HepG2 (cell line): Measurements from ENCODE around the gene ZFP62. TPM values are rescaled to one million over a fixed set of nuclear protein-coding genes. Genes with fewer than 3 reads are reported as not detected.

Source experiments
- ATAC-seq: fragments of 200-7000 bp; cut with Tn5 transposase; 3 replicates; pipeline ENCODE4 v1.9.1; 2020; ENCODE audit warnings: mild to moderate bottlenecking, moderate library complexity
- BruUV-seq: library from RNA; stranded (reverse); fragments of 400-500 nt; replicated peaks from 2 replicates; lab custom pipeline; 2021; lab: Mats Ljungman, UMichigan
- CTCF ChIA-PET: fragments of 300-600 bp; formaldehyde crosslinking; extraction: SDS; loops from one replicate; lab custom pipeline; 2021; ENCODE audit warnings: low total read pairs, inconsistent platforms, low intra/inter-chr PET ratio; lab: Yijun Ruan, JAX
- POLR2A ChIA-PET: fragments of 350-600 bp; sonication (Branson Sonifier 250); formaldehyde crosslinking; loops from one replicate; lab custom pipeline; 2020; ENCODE audit warnings: antibody characterized with exemption, inconsistent platforms; lab: Yijun Ruan, JAX
- DNase-seq: peaks from one replicate; pipeline ENCODE4 v3.0.0-alpha.2; 2015; ENCODE audit warnings: low spot score
- FAIRE-seq: peaks from 3 replicates; lab custom pipeline; 2011; peaks lifted over from hg19 to GRCh38; lab: Jason Lieb, UNC
- H2AFZ ChIP-seq: one replicate; pipeline ENCODE4 v1.6.1; 2011; ENCODE audit warnings: low read length, inconsistent platforms
- H3K27ac ChIP-seq: fragments of 300-600 bp; 3 replicates; pipeline ENCODE4 v1.8.0; 2011; ENCODE audit warnings: mixed run types, mild to moderate bottlenecking, mixed read lengths, low read length, inconsistent platforms; ENCODE audit not compliant: insufficient read depth; ENCODE audit errors: extremely low read length
- H3K27me3 ChIP-seq, 2 experiments: fragments of 200-600 bp in 1 of 2; 2 replicates in 1 of 2; 3 replicates in 1 of 2; pipeline versions ENCODE4 v1.6.0 to v1.8.0; 2011; ENCODE audit warnings: low read length in 2 of 2, mild to moderate bottlenecking in 2 of 2, moderate library complexity in 2 of 2, inconsistent platforms in 1 of 2; ENCODE audit not compliant: insufficient read depth in 2 of 2, control insufficient read depth in 1 of 2
- H3K36me3 ChIP-seq, 2 experiments: fragments of 200-600 bp in 1 of 2; replicated peaks in 1 of 2; 2 replicates in 1 of 2; 3 replicates in 1 of 2; pipeline versions ENCODE4 v1.5.1 to v1.8.0; 2011; ENCODE audit warnings: low read length in 2 of 2, inconsistent platforms in 1 of 2; ENCODE audit not compliant: insufficient read depth in 2 of 2, control insufficient read depth in 1 of 2
- H3K4me1 ChIP-seq: 2 replicates; pipeline ENCODE4 v1.5.1; 2012; ENCODE audit warnings: low read length, inconsistent platforms; ENCODE audit not compliant: insufficient read depth
- H3K4me2 ChIP-seq: 2 replicates; pipeline ENCODE4 v1.6.0; 2011; ENCODE audit warnings: low read depth, low read length, inconsistent platforms
- H3K4me3 ChIP-seq, 3 experiments: fragments of 200-600 bp in 1 of 3; sonication (generic), shearing (Covaris generic) in 1 of 3; replicated peaks in 1 of 3; 2 replicates each; pipeline ENCODE4 v1.5.1; 2011 to 2016; ENCODE audit warnings: low read length in 3 of 3, inconsistent platforms in 2 of 3, low read depth in 2 of 3, mild to moderate bottlenecking in 2 of 3, control low read depth in 1 of 3, mixed read lengths in 1 of 3; ENCODE audit not compliant: insufficient read depth in 1 of 3
- H3K79me2 ChIP-seq: one replicate; pipeline ENCODE4 v1.6.1; 2011; ENCODE audit warnings: low read length, inconsistent platforms; ENCODE audit not compliant: insufficient read depth
- H3K9ac ChIP-seq: 2 replicates; pipeline ENCODE4 v1.6.0; 2011; ENCODE audit warnings: mild to moderate bottlenecking, low read depth, low read length, inconsistent platforms; ENCODE audit not compliant: insufficient read depth
- H3K9me3 ChIP-seq: 2 replicates; pipeline ENCODE4 v1.5.1; 2012; ENCODE audit warnings: mild to moderate bottlenecking, low read length
- H4K20me1 ChIP-seq: 2 replicates; pipeline ENCODE4 v1.6.0; 2011; ENCODE audit warnings: inconsistent platforms, mild to moderate bottlenecking, low read length, moderate library complexity; ENCODE audit not compliant: insufficient read depth
- ATF4 ChIP-seq, 2 experiments: fragments of 450-650 bp in 1 of 2; sonication (generic) in 1 of 2; formaldehyde crosslinking; IDR thresholded peaks; 2 replicates each; pipeline versions ENCODE4 v1.5.0 to v1.8.0; 2020 to 2022; ENCODE audit warnings: mild to moderate bottlenecking in 1 of 2, missing genetic modification reagents in 1 of 2
- ZGPAT ChIP-seq: IDR thresholded peaks from 2 replicates; pipeline ENCODE4 v1.6.1; 2016; ENCODE audit warnings: mild to moderate bottlenecking
- ZNF720 ChIP-seq: sonication (generic); formaldehyde crosslinking; IDR thresholded peaks from 2 replicates; pipeline ENCODE4 v1.4.0; 2020; ENCODE audit warnings: missing genetic modification reagents
- WGBS: methylation state at CpG from one replicate; pipeline ENCODE4 v1.1.6; 2017; ENCODE audit warnings: low lambda C conversion rate; 5-methylcytosine and 5-hydroxymethylcytosine counted together
- in situ Hi-C: cut with HindIII; loops from 2 replicates; pipeline ENCODE4 v1.10.0; 2017; ENCODE audit warnings: low pct_unique_long_range_greater_than_20kb; ENCODE audit not compliant: extremely low pct_ligation_motif_present
- intact Hi-C: fragments of 100-400 bp; cut with micrococcal nuclease; formaldehyde crosslinking; loops from one replicate; pipeline ENCODE4 v1.10.0; 2022; ENCODE audit not compliant: unreplicated experiment
- polyA plus RNA-seq, 8 experiments: library from polyadenylated mRNA; depleted of rRNA in 3 of 8; stranded (reverse) in 7 of 8; unstranded in 1 of 8; fragments of >200 nt; fragmentation: Illumina TruSeq in 4 of 8; extraction: Trizol in 4 of 8; gene quantifications; 2 replicates each; pipeline versions ENCODE4 v1.2.1 to v1.2.3, GENCODE V29; 2011 to 2016; ENCODE audit warnings: low read depth in 4 of 8, missing spikeins in 1 of 8, mixed read lengths in 1 of 8; ENCODE audit not compliant: insufficient read depth in 1 of 8
- total RNA-seq, 5 experiments: library from RNA; depleted of rRNA; stranded (reverse); fragments of >200 nt; fragmentation: Illumina TruSeq; extraction: Trizol; gene quantifications; 2 replicates each; pipeline ENCODE4 v1.2.3, GENCODE V29; 2016; ENCODE audit warnings: low read depth in 1 of 5

Gene ZFP62
- total and polyA plus RNA-seq, 2 of the 13 experiments (the other 11 are each of a cell fraction or from before 2014, with no cell fraction given) = 8.2 to 19.4 TPM

DNA sequence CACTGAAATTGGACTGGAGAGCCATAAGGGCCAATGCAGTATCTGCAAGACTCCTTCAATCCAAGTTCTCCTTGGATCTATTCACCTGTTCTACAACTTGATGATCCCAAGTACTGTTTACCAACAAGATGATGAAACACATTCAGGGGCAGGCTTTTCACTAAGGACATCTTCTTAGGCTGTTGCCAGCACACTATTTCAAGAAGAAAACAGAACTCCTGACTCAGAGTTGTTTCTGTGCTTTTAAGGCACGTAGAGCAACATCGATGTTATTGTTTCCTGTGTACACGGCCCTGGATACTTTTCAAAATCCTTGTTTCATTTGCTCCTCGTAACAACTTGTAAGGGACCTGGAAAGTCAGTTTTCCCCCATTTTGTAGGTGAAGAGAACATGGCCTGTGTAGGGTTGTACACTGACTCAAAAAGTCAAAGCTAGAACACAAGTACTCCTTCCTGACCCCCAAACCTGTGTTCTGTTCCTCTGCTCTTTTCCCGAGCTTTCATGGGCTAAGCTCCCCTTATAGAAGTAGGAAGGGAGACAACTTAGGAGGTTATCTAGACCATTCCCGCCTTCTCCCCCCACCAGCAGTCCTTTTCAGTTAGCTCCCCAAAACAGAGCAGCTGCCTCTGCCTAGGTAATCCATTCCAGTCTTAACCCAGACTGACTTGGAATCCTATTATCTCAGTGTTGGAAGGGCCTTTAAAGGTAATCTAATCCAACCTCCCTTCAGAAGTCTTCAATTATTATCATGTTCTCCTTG lies 53.2 kb downstream of the ZFP62 start:
- no peak for DNase-seq
- Histone ChIP-seq H3K4me3 (peak overlapping the region; percentile 72 to 85 (median 79)), H3K27me3 (no peaks in the 10 kb centered on the region; a peak in 1 of 5 replicates), H3K4me2 (peak overlapping the region; percentile 79), H3K27ac (peak overlapping the region; percentile 100), H3K4me1 (peaks cover 64% of the 10 kb centered on the region)
- no peak for FAIRE-seq
- peak in 1 of 2 experiments; percentile 44; a peak in 1 of 4 replicates for TF ChIP-seq ATF4 (CRISPR knock-in tag; IDR thresholded peaks at IDR 0.05)
- TF ChIP-seq ZNF720 (CRISPR knock-in tag) = no peak
- 0 out of 2 replicates have a peak, but pooled peaks have one; percentile 8 for TF ChIP-seq ZGPAT (CRISPR knock-in tag)
- TF ChIP-seq, all 625 proteins: peak for 2
- peak overlapping the region; percentile 89 for H3K9ac ChIP-seq
- H3K9me3 ChIP-seq = no peaks in the 10 kb centered on the region
- in situ Hi-C loops (no loop called here), intact Hi-C loops (no loop called here)
- BruUV-seq = TSS peak; percentile 70
- no peak for ATAC-seq
- no peak overlapping the region for H2AFZ ChIP-seq
- peaks cover 58% of the 10 kb centered on the region for H3K79me2 ChIP-seq
- H3K36me3 ChIP-seq = peaks cover 0 to 3% of the 10 kb centered on the region in 2 experiments; a peak in 1 of 5 replicates
- ChIA-PET POLR2A (interaction anchor here (0.5 to 3.3 kb wide), 9 partner anchors 9 to 78 kb away, joined by 3 to 14 read pairs (median 4); partner anchors contain the start of gene ZFP62), CTCF (no interaction called here)
- 30% methylated on average over 5 of the region's 6 CpGs for WGBS
- peaks cover 34% of the 10 kb centered on the region for H4K20me1 ChIP-seq
